K562 (cell line): ENCODE data around the gene POP7. TPM values are rescaled to one million over a fixed set of nuclear protein-coding genes. Genes with fewer than 3 reads are reported as not detected.
A peak's percentile ranks its signal among the peaks of the same experiment; 100 is the strongest.

Experiments
- CBX1 ChIP-seq: sonication (generic); IDR thresholded peaks from 2 replicates; pipeline ENCODE4 v1.6.1; 2016; ENCODE audit warnings: antibody characterized with exemption, low read depth, mild to moderate bottlenecking
- ELF2 ChIP-seq: fragments of 250-450 bp; sonication (Bioruptor Pico); IDR thresholded peaks from 2 replicates; pipeline ENCODE4 v1.5.0; 2021; ENCODE audit warnings: mild to moderate bottlenecking
- ELK1 ChIP-seq: sonication (generic); formaldehyde crosslinking; IDR thresholded peaks from 2 replicates; pipeline ENCODE4 v1.8.1; 2022; ENCODE audit warnings: missing genetic modification reagents
- GABPA ChIP-seq: fragments of 200-800 bp; sonication (Bioruptor generic); conservative IDR thresholded peaks from 2 replicates; pipeline ENCODE4 v1.6.1; 2016; ENCODE audit warnings: low read depth, missing genetic modification characterization, missing compliant biosample characterization
- HMBOX1 ChIP-seq: sonication (generic); IDR thresholded peaks from 2 replicates; pipeline ENCODE4 v1.6.1; 2016
- JUN ChIP-seq, 2 experiments: sonication (generic) in 1 of 2; formaldehyde crosslinking in 1 of 2; IDR thresholded peaks; 2 replicates each; pipeline versions ENCODE4 v1.6.1 to v1.8.0; 2012 to 2022; ENCODE audit warnings: borderline replicate concordance in 2 of 2, mild to moderate bottlenecking in 2 of 2, improper control_type of control experiment in 1 of 2, low read depth in 1 of 2, low read length in 1 of 2, missing genetic modification reagents in 1 of 2
- NCOA4 ChIP-seq: fragments of 450-650 bp; IDR thresholded peaks from 2 replicates; pipeline ENCODE4 v1.6.1; 2018; ENCODE audit warnings: mild to moderate bottlenecking; ENCODE audit not compliant: partially characterized antibody
- NFIX ChIP-seq: fragments of 250-450 bp; sonication (Bioruptor Pico); IDR thresholded peaks from 2 replicates; pipeline ENCODE4 v1.4.0; 2020; ENCODE audit warnings: low read depth, mild to moderate bottlenecking, moderate library complexity
- NR0B1 ChIP-seq: fragments of 450-650 bp; IDR thresholded peaks from one replicate; pipeline ENCODE4 v1.6.1; 2018; ENCODE audit warnings: mild to moderate bottlenecking, moderate library complexity; ENCODE audit not compliant: partially characterized antibody
- PCBP2 ChIP-seq: fragments of 200-400 bp; formaldehyde crosslinking; IDR thresholded peaks from 2 replicates; pipeline ENCODE4 v1.6.1; 2018; ENCODE audit warnings: low read length, low read depth, mild to moderate bottlenecking, moderate library complexity; ENCODE audit not compliant: poor library complexity, severe bottlenecking
- PKNOX1 ChIP-seq: fragments of 450-650 bp; IDR thresholded peaks from 2 replicates; pipeline ENCODE4 v1.6.1; 2016
- SNAPC5 ChIP-seq: fragments of 250-450 bp; sonication (Bioruptor Pico); IDR thresholded peaks from 2 replicates; pipeline ENCODE4 v1.8.0; 2021; ENCODE audit warnings: moderate library complexity, mild to moderate bottlenecking, inconsistent platforms
- SUPT5H ChIP-seq: fragments of 450-650 bp; IDR thresholded peaks from 2 replicates; pipeline ENCODE4 v1.6.1; 2016
- ZBTB8A ChIP-seq: fragments of 450-650 bp; IDR thresholded peaks from 2 replicates; pipeline ENCODE4 v1.6.1; 2018; ENCODE audit warnings: mild to moderate bottlenecking, moderate library complexity; ENCODE audit not compliant: partially characterized antibody
- ZBTB9 ChIP-seq: fragments of 450-650 bp; formaldehyde crosslinking; IDR thresholded peaks from 2 replicates; pipeline ENCODE4 v1.4.0; 2020; ENCODE audit warnings: mild to moderate bottlenecking, moderate library complexity
- ZNF224 ChIP-seq: sonication (generic); formaldehyde crosslinking; IDR thresholded peaks from 2 replicates; pipeline ENCODE4 v1.8.0; 2022; ENCODE audit warnings: mild to moderate bottlenecking, missing genetic modification reagents
- ZNF384 ChIP-seq: IDR thresholded peaks from 2 replicates; pipeline ENCODE4 v1.6.1; 2012; ENCODE audit warnings: low read depth, low read length, improper control_type of control experiment
- ZNF518B ChIP-seq: fragments of 250-450 bp; sonication (Bioruptor Pico); IDR thresholded peaks from 2 replicates; pipeline ENCODE4 v1.5.0; 2021; ENCODE audit warnings: mild to moderate bottlenecking, moderate library complexity
- polyA plus RNA-seq, 8 experiments: library from polyadenylated mRNA; depleted of rRNA in 4 of 8; stranded (reverse) in 5 of 8; unstranded in 3 of 8; fragments of >200 nt; fragmentation: Nextera tagmentation in 2 of 8; fragmentation: Illumina TruSeq in 1 of 8; extraction: Ambion mirVana in 2 of 8; extraction: Trizol in 1 of 8; gene quantifications; 2 replicates each; pipeline versions ENCODE4 v1.2.1 to v1.2.3, GENCODE V29; 2011 to 2014; ENCODE audit warnings: inconsistent platforms in 1 of 8, missing spikeins in 1 of 8
- total RNA-seq, 7 experiments: library from RNA; depleted of rRNA in 6 of 7; stranded (reverse); fragments of >200 nt in 6 of 7; fragmentation: Illumina TruSeq in 2 of 7; extraction: Trizol in 2 of 7; gene quantifications; 2 replicates each; pipeline versions ENCODE4 v1.2.1 to v1.2.3, GENCODE V29; 2011 to 2021; ENCODE audit warnings: low replicate concordance in 1 of 7

The POP7 gene
- total and polyA plus RNA-seq, 9 of the 15 experiments (the other 6 are each of a cell fraction or from before 2014, with no cell fraction given), result 11.5 to 163 (median 68.9) TPM

GRCh38 chr7:100694098-100694745 is 11.7 kb upstream of the POP7 start, which contains the start of gene GIGYF1 (continued):
- TF ChIP-seq NR0B1 (no peak), GABPA (tag) (peak; percentile 50), HMBOX1 (no peak), ZNF518B (CRISPR knock-in tag) (no peak), ELK1 (CRISPR knock-in tag) (no peak), PKNOX1 (no peak), NCOA4 (no peak), CBX1 (no peak), ELF2 (CRISPR knock-in tag) (no peak), SNAPC5 (CRISPR knock-in tag) (no peak), PCBP2 (no peak), NFIX (no peak), ZNF384 (no peak), SUPT5H (no peak), JUN (IDR thresholded peaks at IDR 0.05; ENCODE audit: borderline replicate concordance, low read depth, low read length) (0 out of 2 replicates have a peak, but pooled peaks have one; percentile 18), JUN (CRISPR knock-in tag; IDR thresholded peaks at IDR 0.05; ENCODE audit: borderline replicate concordance) (no peak), ZNF224 (CRISPR knock-in tag) (no peak), ZBTB8A (no peak), ZBTB9 (CRISPR knock-in tag) (no peak)
